GM21360 (cell line): Measurements from ENCODE around the gene STT3B.
"Not testable (repeated sequence)": the region's sequence is repeated elsewhere in the genome, so short reads cannot be mapped to it uniquely, and the experiment has no call there.

Source experiments
- ATAC-seq: cut with Tn5 transposase; IDR thresholded peaks from one replicate; pipeline ENCODE4 v1.9.1; 2021; ENCODE audit warnings: mild to moderate bottlenecking, moderate library complexity; ENCODE audit not compliant: unreplicated experiment

STT3B gene

DNA sequence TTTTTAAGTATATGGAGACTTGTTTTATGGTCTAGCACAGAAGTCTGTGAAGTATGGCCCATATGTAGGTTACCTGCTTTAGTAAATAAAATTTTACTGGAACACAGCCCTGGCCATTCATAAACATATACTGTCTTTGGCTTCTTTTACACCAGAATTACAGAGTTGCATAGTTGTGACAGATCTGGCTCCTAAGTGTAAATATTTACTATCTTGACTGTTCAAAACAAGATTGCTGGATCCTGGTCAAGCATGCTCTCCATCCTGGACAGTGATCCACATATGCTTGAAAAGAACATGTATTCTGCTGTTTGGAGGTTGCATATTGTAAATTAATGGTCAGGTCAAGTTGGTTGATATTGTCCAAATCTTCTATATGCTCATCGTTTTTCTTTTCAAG, 57.9 kb downstream of the STT3B start:
- ATAC-seq = no peak

DNA sequence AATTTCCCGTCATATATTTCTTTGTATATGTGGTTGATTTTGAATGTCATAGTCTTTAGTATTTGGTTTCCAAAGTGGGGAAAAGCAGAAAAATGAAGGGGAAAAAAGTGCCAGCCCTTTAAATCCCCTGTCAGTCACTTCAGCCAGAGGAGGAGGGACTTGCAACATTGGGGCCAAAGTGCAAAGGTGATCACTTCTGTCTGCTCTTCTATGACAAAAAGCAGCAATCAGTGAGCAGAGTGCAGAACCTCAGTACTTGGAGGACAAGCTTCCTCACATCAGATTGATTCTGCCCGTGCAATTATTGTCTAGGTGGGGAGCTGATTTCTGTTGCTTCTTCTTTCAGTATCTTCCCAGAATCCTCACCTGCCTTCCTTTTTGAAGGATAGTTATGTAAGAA, 60.0 kb downstream of the STT3B start:
- no peak for ATAC-seq

DNA sequence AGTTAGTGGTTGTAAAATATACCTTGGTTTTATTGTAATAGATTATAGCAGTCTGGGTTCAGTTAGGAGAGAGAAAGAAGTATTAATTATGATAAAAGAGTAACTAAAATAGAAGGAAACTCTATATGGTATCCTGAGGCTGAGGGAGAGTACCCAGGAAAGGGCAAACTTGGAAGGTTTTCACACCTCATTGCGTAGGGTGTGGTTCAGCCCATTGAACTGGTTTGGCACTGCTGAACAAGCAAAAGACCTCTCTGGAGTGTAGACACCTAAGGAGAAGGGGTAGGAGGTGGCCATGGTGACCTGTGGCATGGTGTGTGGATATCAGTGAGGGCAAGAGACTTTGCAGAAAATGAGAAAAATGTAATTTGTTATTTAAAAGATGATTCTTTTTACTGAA, 63.5 kb downstream of the STT3B start:
- no peak for ATAC-seq

DNA sequence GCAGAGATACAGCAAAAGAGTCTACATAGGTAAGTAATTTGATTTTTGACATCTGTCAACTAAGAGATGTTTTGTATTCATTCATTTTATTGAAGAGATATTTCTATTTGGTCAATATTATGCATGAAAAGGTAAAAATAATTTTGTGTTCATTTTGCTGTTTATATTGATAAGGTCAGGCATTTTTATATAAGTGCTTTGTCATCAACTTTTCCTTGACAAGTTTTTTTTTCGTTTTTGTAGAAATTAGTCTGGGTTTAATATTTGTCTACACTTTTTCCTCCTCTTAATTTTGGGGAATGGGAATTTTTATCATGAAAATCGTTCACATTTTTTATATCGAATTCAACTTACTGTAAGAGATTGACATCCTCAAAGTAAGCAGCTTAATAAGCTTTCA, 67.7 kb downstream of the STT3B start:
- ATAC-seq = no peak

DNA sequence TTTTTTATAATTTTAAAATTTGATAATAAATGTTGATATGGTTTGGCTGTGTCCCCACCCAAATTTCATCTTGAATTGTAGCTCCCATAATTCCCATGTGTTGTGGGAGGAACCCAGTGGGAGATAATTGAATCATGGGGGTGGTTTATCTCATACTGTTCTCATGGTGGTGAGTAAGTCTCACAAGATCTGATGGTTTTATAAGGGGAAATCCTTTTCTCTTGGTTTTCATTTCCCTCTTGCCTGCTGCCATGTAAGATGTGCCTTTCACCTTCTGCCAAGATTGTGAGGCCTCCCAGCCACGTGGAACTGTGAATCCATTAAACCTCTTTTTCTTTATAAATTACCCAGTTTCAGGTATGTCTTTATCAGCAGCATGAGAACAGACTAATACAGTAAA, 72.6 kb downstream of the STT3B start:
- not testable (repeated sequence) for ATAC-seq

DNA sequence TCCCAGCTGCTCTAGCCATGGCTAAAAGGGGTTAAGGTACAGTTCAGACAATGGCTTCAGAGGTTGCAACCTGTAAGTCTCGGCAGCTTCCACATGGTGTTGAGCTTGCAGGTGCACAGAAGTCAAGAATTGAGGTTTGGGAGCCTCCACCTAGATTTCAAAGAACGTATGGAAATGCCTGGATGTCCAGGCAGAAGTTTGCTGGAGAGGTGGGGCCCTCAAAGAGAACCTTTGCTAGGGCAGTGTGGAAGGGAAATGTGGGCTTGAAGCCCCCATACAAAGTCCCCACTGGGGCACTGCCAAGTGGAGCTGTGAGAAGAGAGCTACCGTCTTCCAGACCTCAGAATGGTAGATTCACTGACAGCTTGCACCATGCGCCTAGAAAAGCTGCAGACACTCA, 73.7 kb downstream of the STT3B start:
- ATAC-seq = no peak

DNA sequence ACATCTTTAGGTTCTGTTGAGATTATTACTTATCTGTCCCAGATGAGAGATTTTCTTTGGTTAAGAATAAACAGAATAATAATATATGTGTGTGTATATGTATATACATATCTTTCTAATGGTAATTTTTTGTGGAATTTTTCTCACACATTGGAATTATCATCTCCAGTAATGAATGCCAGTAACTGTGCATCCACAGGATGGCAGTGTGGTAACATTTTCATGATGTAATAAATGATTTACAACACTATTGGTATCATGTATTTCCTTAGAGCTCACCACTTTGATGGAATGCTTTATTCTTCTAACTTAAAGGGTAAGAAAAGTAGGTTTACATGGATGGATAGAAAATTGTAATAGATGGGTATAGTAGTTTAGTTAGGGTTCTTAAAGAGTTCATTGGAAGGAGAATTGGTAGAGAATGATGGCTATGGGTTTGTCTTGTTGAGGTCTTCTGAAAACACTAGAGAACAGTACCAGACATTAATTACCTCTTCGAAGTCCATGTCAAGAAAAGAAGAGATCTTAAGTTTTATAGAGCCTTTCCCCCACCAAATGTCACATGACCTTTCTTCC, 78.1 kb downstream of the STT3B start:
- no peak for ATAC-seq

DNA sequence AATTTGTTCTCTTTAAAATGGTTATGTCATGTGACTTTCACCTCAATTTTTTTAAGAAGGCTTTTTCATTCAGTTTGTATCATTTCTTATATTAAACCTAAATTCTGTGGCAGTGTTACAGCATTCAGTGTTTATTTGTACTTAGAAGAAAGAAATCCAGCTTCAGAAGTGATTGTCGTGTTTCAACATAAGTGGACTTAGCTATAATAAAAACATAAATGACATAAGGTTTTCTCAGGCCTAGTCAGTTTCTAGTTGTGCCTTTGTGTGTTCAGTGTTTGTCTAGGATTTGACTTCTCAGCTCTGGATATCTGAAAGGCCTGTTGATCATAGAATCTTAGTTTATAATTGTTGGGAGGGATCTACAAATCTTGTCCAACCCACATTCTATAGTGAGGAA, 80.5 kb downstream of the STT3B start:
- ATAC-seq = no peak

DNA sequence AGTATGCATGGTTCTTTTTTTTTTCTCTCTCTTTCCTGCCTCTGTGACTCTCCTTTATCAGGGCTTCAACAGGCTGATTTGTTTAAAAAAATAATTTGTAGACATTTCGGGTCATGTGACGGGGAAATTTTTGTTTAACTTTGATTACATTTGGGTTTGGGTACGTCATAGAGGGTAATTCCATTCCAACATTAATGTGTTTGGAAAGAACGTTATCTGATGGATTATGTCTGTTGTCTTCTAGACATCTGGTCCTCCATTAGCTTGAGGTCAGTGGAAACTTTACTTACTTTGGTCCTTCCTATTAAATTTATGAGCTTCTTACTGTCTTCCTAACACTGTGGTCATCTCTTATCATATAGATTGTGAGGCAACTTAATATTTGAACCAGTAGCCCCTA, 80.9 kb downstream of the STT3B start:
- no peak for ATAC-seq

DNA sequence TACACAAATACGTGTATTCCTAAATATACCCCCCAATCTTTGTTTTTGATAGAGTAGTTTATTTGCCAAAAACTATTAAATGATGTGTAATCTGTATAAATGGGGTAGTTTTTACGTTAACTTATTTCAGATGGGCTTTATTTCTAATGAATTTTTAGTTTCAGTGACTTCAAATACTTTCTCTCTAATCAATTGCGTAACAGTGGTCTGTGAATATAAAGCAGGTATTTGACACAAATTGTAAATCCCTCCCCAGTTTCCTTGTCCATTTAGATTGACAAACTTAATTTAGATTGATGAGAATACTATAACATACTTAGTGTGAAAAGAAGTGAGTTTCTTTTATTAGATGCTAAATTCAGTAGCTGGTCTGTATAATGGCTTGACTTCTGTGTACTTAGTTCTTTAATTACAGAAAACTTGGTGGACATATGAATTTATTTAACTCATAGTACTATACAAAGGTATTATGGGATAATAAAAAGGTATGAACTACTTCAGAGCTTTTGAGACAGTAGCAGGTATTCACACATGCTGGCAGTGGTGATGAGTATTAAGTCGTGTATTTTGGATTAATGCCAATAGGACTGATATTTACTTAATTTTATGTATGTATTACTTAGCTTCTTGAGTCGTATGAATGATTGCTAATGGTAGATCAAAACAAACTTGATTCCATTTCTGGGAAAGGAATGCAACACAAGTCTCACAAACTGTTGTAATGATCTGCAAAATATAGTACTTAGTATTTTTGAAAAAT, 81.6 kb downstream of the STT3B start:
- ATAC-seq = no peak

DNA sequence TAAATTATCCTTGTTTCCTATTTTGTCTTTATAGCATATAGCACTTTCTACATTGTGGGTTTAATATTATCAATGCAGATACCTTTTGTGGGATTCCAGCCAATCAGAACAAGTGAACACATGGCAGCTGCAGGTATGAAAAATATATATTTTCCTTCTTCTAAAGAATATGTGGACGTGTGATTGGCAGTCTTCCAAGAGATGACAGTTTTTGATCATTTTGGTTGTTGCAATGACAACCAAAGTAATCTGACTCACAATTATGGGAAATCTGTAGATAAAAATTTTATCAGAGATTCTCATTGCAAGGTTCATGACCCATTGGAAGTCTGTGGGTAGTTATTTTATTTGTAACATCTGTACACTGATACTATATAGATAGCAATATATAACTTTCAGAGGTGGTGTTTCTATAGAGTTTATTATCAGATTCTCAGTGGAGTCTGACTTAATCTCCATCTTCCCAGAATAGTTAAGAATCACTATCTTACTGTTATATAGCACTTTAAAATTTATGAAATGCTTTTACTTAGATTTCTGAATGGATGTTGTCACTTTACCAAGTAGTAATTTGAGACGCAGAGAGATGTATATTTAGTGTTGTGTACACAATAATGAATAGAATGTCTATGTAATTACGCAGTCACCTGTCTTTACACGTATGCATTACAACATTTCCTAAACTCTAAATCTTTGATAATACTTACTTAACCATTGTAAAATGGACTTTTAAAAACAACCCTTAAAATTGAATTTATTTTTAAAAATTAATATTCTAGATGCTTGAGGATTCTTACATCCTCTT, 82.5 kb downstream of the STT3B start:
- no peak for ATAC-seq

DNA sequence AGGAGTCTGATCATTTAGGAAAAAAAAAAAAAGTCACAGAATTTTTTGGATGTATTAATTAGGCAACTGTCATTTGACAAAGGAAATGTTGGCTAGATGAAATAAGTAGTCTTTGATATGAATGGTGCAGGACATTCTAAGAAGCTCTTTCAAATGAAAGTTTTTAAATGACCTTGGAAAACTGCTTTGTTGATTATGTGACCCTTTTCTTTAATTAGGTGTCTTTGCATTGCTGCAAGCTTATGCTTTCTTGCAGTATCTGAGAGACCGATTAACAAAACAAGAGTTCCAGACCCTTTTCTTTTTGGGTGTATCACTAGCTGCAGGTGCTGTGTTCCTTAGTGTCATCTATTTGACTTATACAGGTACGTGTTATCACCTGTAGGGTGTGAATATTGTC, 84.0 kb downstream of the STT3B start:
- ATAC-seq = no peak

DNA sequence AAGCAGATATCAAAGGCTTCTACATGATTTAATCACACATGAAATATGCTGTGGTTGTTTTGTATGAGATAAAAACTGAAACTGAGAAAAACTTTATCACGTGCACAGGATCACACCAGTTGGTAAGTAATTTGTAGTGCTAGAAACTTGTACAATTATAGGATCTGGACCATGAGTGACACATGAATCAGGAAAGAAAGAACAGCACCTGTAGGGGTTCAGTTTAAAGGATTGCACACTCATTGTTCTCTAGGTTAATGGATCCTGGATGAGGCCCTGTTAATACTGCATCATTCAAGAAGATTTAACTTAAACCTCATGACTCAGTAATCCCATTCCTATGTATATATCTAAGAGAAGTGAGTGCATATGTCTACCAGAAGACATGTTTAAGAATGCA, 87.9 kb downstream of the STT3B start:
- ATAC-seq = no peak

DNA sequence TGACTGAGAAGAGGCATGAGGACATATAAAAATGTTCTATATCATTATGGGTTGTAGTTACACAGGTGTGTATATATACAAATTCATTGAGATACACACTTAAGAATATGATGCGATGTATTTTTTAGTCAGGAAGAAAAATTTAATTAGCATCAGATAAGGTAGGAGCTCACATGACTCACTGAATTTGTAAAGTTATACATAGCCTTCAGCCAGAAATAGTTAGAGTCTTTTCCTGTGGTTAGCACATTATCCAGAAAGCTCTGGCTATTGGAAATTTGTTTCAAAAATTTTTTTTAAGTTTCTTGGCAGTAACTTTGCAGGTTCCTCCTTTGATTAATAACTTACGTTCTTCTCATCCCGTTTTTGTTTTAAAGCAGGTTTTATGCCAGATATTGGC, 88.6 kb downstream of the STT3B start:
- no peak for ATAC-seq

DNA sequence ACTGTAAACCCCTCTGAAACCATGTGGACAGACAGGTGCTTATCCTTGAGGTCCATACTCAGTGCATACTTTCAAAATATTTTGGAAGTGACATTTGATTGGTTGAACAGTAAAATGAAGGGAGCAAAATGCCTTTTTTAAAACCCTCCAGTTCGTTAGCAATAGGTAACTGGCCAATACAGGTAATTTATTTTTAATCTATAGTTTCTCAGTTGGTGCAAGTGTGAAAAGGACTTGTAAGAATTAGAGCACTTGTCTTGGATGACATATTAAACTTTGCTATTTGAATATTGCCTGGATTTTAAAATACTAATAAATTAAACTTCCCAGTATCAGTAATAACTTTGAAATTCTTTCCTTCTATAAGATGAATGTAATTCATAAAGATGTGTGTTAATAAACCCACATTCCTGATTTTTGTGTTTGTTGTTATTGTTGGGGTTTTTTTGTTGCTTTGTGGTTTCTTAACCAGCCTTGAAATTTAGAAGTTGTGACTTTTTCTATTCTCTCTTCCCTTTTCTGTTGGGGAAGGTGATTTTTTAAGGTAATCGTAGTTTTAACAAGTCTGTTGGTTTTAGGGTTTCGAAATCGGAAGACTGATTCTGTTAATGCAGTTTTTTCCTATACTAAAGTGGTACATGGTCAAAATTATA, 90.0 kb downstream of the STT3B start:
- ATAC-seq = peak; percentile 58

DNA sequence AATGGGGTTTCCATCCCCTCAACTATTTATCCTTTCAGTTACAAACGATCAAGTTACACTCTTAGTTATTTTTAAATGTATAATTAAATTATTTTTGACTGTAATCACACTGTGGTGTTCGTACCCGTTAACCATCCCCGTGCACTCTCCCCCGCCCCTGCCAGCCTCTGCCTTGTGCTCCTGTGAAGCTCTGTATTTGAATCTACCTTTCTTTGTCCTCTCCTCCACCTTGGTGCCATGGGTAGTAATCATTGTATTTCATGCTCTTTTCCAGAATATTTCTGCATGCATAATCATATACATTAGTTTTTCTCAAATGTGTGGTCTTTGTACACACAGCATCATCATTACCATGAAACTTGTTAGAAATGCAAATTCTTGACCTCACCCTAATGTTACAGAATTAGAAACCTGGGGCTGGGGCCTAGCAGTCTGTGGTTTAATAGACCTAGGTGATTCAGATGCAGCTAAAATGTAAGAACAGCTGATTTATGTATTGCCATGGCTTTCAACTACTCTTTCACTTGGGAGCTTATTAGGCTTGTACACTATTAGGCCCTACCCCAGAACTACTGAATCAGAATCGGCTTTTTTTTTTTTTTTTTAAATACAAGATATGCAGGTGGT, 91.5 kb downstream of the STT3B start:
- no peak for ATAC-seq

DNA sequence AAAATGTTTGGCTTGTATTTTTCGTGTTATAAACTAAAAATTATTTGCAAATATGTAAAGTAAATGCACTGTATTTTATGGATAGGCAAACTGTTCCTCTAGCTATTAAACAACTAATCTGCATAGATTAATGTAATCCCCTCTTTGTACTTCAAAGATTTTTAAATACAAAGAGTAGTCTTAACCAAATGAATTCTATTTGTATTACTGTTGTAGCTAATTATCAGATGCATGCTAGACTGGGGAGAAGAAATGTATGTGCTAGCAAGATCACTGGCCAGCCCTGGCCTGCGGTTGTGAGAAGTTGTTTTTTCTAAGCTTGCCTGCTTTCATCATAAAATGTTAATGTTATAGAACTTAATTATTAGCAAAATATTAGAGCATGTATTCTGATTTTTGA, 92.6 kb downstream of the STT3B start:
- no peak for ATAC-seq

DNA sequence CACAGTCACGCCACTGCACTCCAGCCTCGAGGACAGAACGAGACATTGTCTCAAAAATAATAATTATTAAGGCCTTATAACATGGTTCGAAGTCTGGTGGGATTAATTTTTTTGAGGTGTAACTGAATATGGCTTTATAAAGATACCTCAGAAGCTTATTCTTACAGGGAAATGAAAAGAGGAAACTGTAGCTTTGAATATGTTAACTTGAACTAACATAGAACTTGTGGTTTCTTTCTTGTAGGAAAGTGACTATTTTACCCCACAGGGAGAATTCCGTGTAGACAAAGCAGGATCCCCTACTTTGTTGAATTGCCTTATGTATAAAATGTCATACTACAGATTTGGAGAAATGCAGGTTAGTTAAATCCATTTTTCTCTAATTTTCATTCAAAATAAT, 96.3 kb downstream of the STT3B start:
- ATAC-seq = no peak

DNA sequence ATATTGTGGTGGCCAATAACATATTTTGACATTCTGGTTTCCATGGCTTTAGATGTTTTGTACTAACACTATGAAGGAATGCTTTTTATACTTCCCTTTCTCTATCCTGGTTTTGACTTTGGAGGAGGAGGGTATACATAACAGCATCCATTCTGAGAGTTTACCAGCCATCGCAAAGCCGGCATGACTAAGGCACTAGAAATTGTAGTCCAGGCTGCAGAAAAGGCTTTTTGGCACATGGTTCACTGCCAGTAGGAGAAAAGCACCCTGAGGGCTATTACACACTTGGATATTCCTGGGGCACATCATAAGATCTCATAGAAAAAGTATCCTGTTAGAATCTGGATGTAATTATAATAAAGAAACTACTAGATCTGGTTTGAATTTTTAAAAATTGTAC, 101.8 kb downstream of the STT3B start:
- ATAC-seq = no peak

DNA sequence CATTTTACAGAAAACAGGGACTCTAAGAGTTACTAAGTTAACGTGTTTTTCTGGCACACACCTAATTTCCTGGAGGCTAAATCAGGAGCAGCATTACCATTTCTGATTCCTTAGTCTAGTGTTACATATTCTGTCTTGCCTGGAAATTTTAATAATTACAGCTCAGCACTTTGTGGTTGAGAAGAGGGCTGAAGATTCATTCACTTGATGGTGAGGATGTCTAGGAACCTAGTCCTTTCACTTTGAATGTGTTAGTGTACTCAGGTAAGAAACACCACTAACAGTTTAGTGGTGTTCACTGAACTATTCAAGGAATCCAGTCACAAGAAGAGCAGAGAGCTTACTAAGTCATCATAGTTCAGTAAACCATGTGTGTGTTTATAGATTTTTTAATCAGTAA, 102.8 kb downstream of the STT3B start:
- ATAC-seq = no peak

DNA sequence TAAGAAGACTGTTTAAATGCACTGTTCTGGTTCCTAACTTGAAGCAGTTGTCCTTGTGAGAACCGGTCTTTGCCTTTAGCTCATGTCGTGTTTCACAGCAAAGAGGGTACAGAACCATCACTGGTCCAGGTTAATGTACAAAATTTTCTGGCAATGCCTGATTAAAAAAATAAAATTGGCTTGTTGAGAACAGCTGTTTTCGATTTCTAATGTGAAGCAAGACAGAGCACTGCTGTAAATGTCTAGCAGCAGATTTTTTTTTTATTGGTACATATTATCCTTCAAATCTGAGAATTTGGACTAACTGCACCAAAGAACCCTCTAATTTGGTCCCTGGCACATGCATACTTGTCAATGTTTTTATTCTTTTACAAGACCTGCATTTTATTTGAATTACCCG, 103.3 kb downstream of the STT3B start:
- no peak for ATAC-seq
